HEK293T (cell line): Measurements from ENCODE around the gene EWSR1.
"Not testable (repeated sequence)": the region's sequence is repeated elsewhere in the genome, so short reads cannot be mapped to it uniquely, and the experiment has no call there.

Experiments used
- CTCF ChIA-PET: fragments of 350-600 bp; formaldehyde crosslinking; extraction: SDS; loops from one replicate; lab custom pipeline; 2021; ENCODE audit warnings: antibody characterized with exemption, inconsistent platforms; lab: Yijun Ruan, JAX
- POLR2A ChIA-PET: fragments of 350-600 bp; formaldehyde crosslinking; extraction: SDS; loops from one replicate; lab custom pipeline; 2020; ENCODE audit warnings: antibody characterized with exemption, inconsistent platforms; lab: Yijun Ruan, JAX
- DNase-seq: peaks from one replicate; pipeline ENCODE4 v3.0.0; 2012; ENCODE audit warnings: mixed read lengths; ENCODE audit errors: extremely low spot score
- ARNT ChIP-seq: fragments of 450-650 bp; IDR thresholded peaks from 2 replicates; pipeline ENCODE4 v1.6.1; 2017; ENCODE audit warnings: mild to moderate bottlenecking
- BHLHE40 ChIP-seq: fragments of 450-650 bp; IDR thresholded peaks from 2 replicates; pipeline ENCODE4 v1.6.1; 2016; ENCODE audit warnings: mild to moderate bottlenecking, moderate library complexity, borderline replicate concordance
- CTBP1 ChIP-seq: fragments of 450-650 bp; IDR thresholded peaks from 2 replicates; pipeline ENCODE4 v1.6.1; 2016; ENCODE audit warnings: borderline replicate concordance
- ELF4 ChIP-seq: fragments of 450-650 bp; IDR thresholded peaks from 2 replicates; pipeline ENCODE4 v1.6.1; 2017; ENCODE audit warnings: antibody characterized with exemption
- FOXA1 ChIP-seq: fragments of 450-650 bp; IDR thresholded peaks from 2 replicates; pipeline ENCODE4 v1.6.1; 2016; ENCODE audit warnings: mild to moderate bottlenecking
- FOXK2 ChIP-seq: fragments of 450-650 bp; IDR thresholded peaks from 2 replicates; pipeline ENCODE4 v1.6.1; 2016; ENCODE audit warnings: mild to moderate bottlenecking
- FOXM1 ChIP-seq: fragments of 450-650 bp; IDR thresholded peaks from 2 replicates; pipeline ENCODE4 v1.6.1; 2017; ENCODE audit warnings: mild to moderate bottlenecking, borderline replicate concordance
- HDGF ChIP-seq: fragments of 450-650 bp; IDR thresholded peaks from 2 replicates; pipeline ENCODE4 v1.6.1; 2017; ENCODE audit warnings: antibody characterized with exemption, borderline replicate concordance
- L3MBTL2 ChIP-seq: fragments of 450-650 bp; conservative IDR thresholded peaks from 2 replicates; pipeline ENCODE4 v1.6.1; 2016; ENCODE audit warnings: mild to moderate bottlenecking
- LEF1 ChIP-seq: fragments of 450-650 bp; IDR thresholded peaks from 2 replicates; pipeline ENCODE4 v1.6.1; 2017; ENCODE audit warnings: mild to moderate bottlenecking, borderline replicate concordance
- NFRKB ChIP-seq: fragments of 450-650 bp; IDR thresholded peaks from 2 replicates; pipeline ENCODE4 v1.6.1; 2016; ENCODE audit warnings: mild to moderate bottlenecking, moderate library complexity
- PKNOX1 ChIP-seq: fragments of 450-650 bp; IDR thresholded peaks from 2 replicates; pipeline ENCODE4 v1.6.1; 2016
- SP1 ChIP-seq: fragments of 450-650 bp; IDR thresholded peaks from 2 replicates; pipeline ENCODE4 v1.6.1; 2017
- SUZ12 ChIP-seq: fragments of 450-650 bp; IDR thresholded peaks from 2 replicates; pipeline ENCODE4 v1.6.1; 2016; ENCODE audit warnings: mild to moderate bottlenecking
- TARDBP ChIP-seq: fragments of 450-650 bp; IDR thresholded peaks from 2 replicates; pipeline ENCODE4 v1.6.1; 2016
- ZNF384 ChIP-seq: fragments of 450-650 bp; IDR thresholded peaks from 2 replicates; pipeline ENCODE4 v1.6.1; 2016

EWSR1 gene

GRCh38 chr22:29233277-29233877 lies 34.7 kb upstream of the EWSR1 start:
- TF ChIP-seq LEF1 (no peak), CTBP1 (no peak)
- no peak for DNase-seq
- CTCF ChIA-PET = interaction anchor here (1.7 kb wide), 1 partner anchor 12 kb away, joined by 5 read pairs; no protein-coding TSS in a partner anchor
- POLR2A ChIA-PET = no interaction called here

GRCh38 chr22:29240481-29240880 lies 27.6 kb upstream of the EWSR1 start:
- DNase-seq, CTCF ChIA-PET, POLR2A ChIA-PET: not testable (repeated sequence)
- TF ChIP-seq PKNOX1 = peak; percentile 59

- DNase-seq = no peak
- POLR2A ChIA-PET = no interaction called here
- CTCF ChIA-PET = no interaction called here
- TF ChIP-seq FOXM1 (no peak), NFRKB (no peak), ELF4 (no peak), FOXK2 (no peak), PKNOX1 (no peak), SP1 (no peak)
These were observed 24.1 kb upstream of the EWSR1 start for GRCh38 chr22:29243874-29244446.

- ChIA-PET CTCF (interaction anchor here (0.6 to 1.5 kb wide), 13 partner anchors 9 to 1627 kb away, joined by 3 to 10 read pairs (median 4); no protein-coding TSS in a partner anchor), POLR2A (no interaction called here)
- TF ChIP-seq SP1 = no peak
- no peak for TF ChIP-seq FOXM1
- no peak for TF ChIP-seq BHLHE40
- TF ChIP-seq ARNT = no peak
- no peak for TF ChIP-seq TARDBP
- no peak for TF ChIP-seq CTBP1
- no peak for TF ChIP-seq ELF4
- no peak for TF ChIP-seq L3MBTL2
- TF ChIP-seq ZNF384 = no peak
- TF ChIP-seq SUZ12 = no peak
- TF ChIP-seq NFRKB = no peak
- TF ChIP-seq PKNOX1 = no peak
- no peak for TF ChIP-seq FOXA1
- TF ChIP-seq HDGF = no peak
- TF ChIP-seq LEF1 = no peak
- TF ChIP-seq FOXK2 = no peak
- no peak for DNase-seq
These were observed 23.1 kb upstream of the EWSR1 start for GRCh38 chr22:29244785-29245625.

- peak; percentile 93 for DNase-seq
- TF ChIP-seq SUZ12 (no peak), NFRKB (no peak)
- ChIA-PET CTCF (interaction anchor here (0.5 to 1.5 kb wide), 18 partner anchors 9 to 1626 kb away, joined by 3 to 10 read pairs (median 4); partner anchors contain the start of gene EMID1), POLR2A (no interaction called here)
These were observed 22.3 kb upstream of the EWSR1 start for GRCh38 chr22:29245626-29246385.

GRCh38 chr22:29247891-29248290 lies 20.2 kb upstream of the EWSR1 start:
- POLR2A ChIA-PET, DNase-seq: not testable (repeated sequence)
- CTCF ChIA-PET = interaction anchor here (0.7 to 0.8 kb wide), 2 partner anchors 42 to 329 kb away, joined by 3 to 5 read pairs; no protein-coding TSS in a partner anchor
